NT2/D1 (cell line): ENCODE measurements around the gene CARD9.

Experiments
- SUZ12 ChIP-seq: IDR thresholded peaks from 2 replicates; pipeline ENCODE4 v1.6.1; 2011; ENCODE audit not compliant: insufficient read length, insufficient read depth; ENCODE audit errors: extremely low read depth
- YY1 ChIP-seq: IDR thresholded peaks from 2 replicates; pipeline ENCODE4 v1.6.1; 2011; ENCODE audit not compliant: insufficient read length, insufficient read depth
- ZNF274 ChIP-seq: IDR thresholded peaks from 2 replicates; pipeline ENCODE4 v1.6.1; 2011; ENCODE audit warnings: mild to moderate bottlenecking, low read depth, low read length

DNA sequence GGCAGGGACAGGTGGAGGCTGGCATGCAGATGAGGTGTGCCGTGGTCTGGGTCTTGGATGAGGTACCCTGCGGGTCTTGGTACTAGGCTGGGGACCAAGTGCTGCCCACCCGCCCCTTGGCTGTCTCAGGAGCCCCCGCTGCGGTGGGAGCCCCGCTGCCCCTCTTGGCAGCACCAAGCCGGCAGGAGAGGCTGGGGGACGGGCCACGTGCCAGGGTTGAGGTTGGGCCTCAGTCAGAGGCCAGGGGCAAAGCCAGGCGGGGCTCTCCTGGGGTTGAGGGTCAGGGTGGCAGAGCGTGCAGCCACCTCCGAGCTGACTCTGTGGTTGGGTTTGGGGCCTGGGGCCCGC lies 2.0 kb downstream of the CARD9 start:
- TF ChIP-seq SUZ12 (no peak), ZNF274 (no peak), YY1 (no peak)
